Measurements from ENCODE around the gene CAPZB. TPM values are rescaled to one million over a fixed set of nuclear protein-coding genes. Genes with fewer than 3 reads are reported as not detected.

CAPZB gene
- total RNA-seq, 4 donors from 2014 or later = 58.2 to 109 (median 96.7) TPM

DNA sequence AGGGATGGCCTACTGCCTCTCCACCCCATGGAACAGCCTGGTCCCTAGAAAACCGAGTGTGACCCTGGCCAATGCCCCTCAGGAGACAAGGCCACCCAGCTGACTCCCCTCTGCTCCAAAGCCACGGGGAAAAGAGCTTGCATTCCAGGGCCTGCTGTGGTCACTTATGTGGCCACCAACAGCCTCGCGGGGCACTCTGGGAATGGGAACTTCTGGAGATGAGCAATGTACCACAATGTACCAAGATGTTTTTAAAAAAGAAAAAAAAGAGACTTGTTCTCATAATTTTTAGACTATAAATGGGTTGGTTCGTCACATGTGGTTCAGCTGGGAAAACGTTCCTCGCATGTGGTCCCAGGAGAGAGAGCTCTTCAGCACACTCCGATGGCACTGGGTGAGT, 110.4 kb downstream of the CAPZB start:
- Histone ChIP-seq H3K27ac (peak overlapping the region in 2 of 4 donors; percentile 67 to 69), H3K9me3 (no peaks in the 10 kb centered on the region), H3K36me3 (peaks cover 0 to 90% (median 12%) of the 10 kb centered on the region in 3 donors), H3K4me3 (no peak overlapping the region), H3K4me1 (peaks cover 0 to 36% (median 0%) of the 10 kb centered on the region in 4 donors), H3K27me3 (no peaks in the 10 kb centered on the region)
- WGBS, 2 donors = 68 to 74% methylated on average over 8 of the region's 8 CpGs
- DNase-seq (ENCODE audit: low spot score in 2 of 2) = no peak
- TF ChIP-seq POLR2A (IDR thresholded peaks at IDR 0.05) (no peak), EP300 (IDR thresholded peaks at IDR 0.05) (no peak)
- TF ChIP-seq, protein P1, sequence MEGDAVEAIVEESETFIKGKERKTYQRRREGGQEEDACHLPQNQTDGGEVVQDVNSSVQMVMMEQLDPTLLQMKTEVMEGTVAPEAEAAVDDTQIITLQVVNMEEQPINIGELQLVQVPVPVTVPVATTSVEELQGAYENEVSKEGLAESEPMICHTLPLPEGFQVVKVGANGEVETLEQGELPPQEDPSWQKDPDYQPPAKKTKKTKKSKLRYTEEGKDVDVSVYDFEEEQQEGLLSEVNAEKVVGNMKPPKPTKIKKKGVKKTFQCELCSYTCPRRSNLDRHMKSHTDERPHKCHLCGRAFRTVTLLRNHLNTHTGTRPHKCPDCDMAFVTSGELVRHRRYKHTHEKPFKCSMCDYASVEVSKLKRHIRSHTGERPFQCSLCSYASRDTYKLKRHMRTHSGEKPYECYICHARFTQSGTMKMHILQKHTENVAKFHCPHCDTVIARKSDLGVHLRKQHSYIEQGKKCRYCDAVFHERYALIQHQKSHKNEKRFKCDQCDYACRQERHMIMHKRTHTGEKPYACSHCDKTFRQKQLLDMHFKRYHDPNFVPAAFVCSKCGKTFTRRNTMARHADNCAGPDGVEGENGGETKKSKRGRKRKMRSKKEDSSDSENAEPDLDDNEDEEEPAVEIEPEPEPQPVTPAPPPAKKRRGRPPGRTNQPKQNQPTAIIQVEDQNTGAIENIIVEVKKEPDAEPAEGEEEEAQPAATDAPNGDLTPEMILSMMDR (IDR thresholded peaks at IDR 0.05) = no peak

- H3K9me3 ChIP-seq = no peaks in the 10 kb centered on the region
- TF ChIP-seq, protein P1 (IDR thresholded peaks at IDR 0.05) = peak in 1 of 5 experiments; percentile 8
- TF ChIP-seq POLR2A (IDR thresholded peaks at IDR 0.05) (no peak), EP300 (IDR thresholded peaks at IDR 0.05) (no peak)
- DNase-seq (ENCODE audit: low spot score in 2 of 2) = no peak
- H3K27me3 ChIP-seq = no peaks in the 10 kb centered on the region
- H3K4me1 ChIP-seq = peaks cover 0 to 42% (median 0%) of the 10 kb centered on the region in 4 donors
- no peak overlapping the region for H3K4me3 ChIP-seq
- WGBS, 2 donors = 71 to 77% methylated on average over 8 to 14 of the region's 14 CpGs
- peak overlapping the region in 2 of 4 donors; percentile 67 to 69 for H3K27ac ChIP-seq
- peaks cover 0 to 83% (median 12%) of the 10 kb centered on the region in 3 donors for H3K36me3 ChIP-seq
These were observed 111.1 kb downstream of the CAPZB start for GRCh38 chr1:19374083-19374801.

DNA sequence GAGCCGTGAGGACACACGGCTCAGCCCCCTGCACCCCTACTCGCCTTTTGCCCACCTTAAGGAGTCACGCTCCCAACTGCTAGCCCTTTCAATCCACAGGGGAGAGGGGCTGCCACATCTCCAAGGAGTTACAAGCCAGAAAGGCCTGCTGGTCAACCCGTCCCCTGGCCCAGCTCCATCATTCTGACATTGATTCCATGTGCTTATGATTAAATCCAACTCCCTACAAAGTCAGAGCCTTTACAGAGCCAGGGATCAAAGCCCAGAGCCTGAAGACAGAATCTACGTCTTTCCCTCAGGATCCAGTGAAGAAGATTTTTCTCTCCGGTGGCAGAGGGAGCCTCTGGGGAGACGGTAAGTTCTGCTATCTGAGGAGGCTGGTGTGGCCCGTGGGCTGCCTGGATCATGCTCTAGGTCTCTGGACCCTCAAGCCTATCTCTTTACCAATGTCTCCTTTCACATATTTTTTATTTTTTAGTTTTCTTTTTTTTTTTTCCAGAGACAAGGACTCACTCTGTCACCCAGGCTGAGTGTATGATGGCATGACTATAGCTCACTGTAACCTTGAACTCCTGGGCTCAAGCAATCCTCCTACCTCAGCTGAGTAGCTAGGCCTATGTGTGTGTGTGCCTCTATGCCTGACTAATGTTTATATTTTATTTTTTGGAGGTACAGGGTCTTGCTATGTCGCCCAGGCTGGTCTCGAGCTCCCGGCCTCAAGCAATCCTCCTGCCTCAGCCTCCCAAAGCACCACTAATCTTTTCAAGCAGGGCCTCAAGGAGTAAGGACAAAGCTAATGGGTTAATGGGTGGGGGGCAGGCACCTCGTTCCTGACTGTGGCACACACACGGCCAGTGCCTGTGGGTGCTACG, 111.9 kb downstream of the CAPZB start:
- Histone ChIP-seq H3K27ac (peak overlapping the region in 2 of 4 donors; percentile 67 to 69), H3K27me3 (no peaks in the 10 kb centered on the region), H3K4me3 (no peak overlapping the region), H3K4me1 (peaks cover 0 to 49% (median 0%) of the 10 kb centered on the region in 4 donors), H3K36me3 (peaks cover 0 to 75% (median 12%) of the 10 kb centered on the region in 3 donors), H3K9me3 (no peaks in the 10 kb centered on the region)
- TF ChIP-seq POLR2A (IDR thresholded peaks at IDR 0.05) = no peak
- TF ChIP-seq EP300 (IDR thresholded peaks at IDR 0.05) = no peak
- TF ChIP-seq, protein P1 (IDR thresholded peaks at IDR 0.05) = no peak
- peak in 1 of 2 donors; percentile 40 for DNase-seq (ENCODE audit: low spot score in 2 of 2)
- WGBS, 2 donors = 76 to 84% methylated on average over 15 of the region's 15 CpGs

DNA sequence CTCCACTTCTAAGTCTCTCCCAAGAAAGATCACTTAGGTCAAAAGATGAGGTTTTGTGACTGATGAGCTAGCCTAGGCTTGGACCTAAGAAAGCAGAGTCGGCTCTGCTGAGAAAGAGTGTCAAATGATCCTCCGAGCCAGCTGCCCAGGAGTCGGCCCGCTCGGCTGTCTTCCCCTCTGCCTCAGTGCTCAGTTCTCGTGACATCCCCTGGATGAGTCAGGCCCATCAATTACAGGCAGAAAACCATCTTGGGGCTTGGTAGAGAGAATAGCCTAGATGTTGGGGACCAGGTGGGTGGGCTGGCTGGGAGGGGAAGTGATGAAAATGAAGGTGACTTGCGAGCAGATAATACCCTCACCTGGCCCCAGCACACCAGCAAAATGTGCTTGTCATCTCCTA, 112.7 kb downstream of the CAPZB start:
- Histone ChIP-seq H3K9me3 (no peaks in the 10 kb centered on the region), H3K27me3 (no peaks in the 10 kb centered on the region), H3K4me3 (no peak overlapping the region), H3K27ac (peak overlapping the region in 2 of 4 donors; percentile 65 to 69), H3K4me1 (peaks cover 0 to 55% (median under 1%) of the 10 kb centered on the region in 4 donors), H3K36me3 (peaks cover 0 to 66% (median 7%) of the 10 kb centered on the region in 3 donors)
- DNase-seq (ENCODE audit: low spot score in 2 of 2) = no peak
- 79 to 86% methylated on average over 7 of the region's 7 CpGs for WGBS, 2 donors
- TF ChIP-seq, protein P1 (IDR thresholded peaks at IDR 0.05) = no peak
- no peak for TF ChIP-seq POLR2A (IDR thresholded peaks at IDR 0.05)
- TF ChIP-seq EP300 (IDR thresholded peaks at IDR 0.05) = no peak
